Liver (tissue), 9 donors: Measurements from ENCODE around the gene CARS2. TPM values are rescaled to one million over a fixed set of nuclear protein-coding genes. Genes with fewer than 3 reads are reported as not detected.

Experiments used
- DNase-seq: peaks from one replicate; pipeline ENCODE4 v3.0.0-alpha.2; 2017; ENCODE audit warnings: low spot score
- H3K27ac ChIP-seq, 2 donors: one replicate each; pipeline ENCODE4 v1.7.0; 2013; ENCODE audit warnings: inconsistent platforms in 2 of 2, low read length in 2 of 2, control low read depth in 1 of 2, low read depth in 1 of 2, mild to moderate bottlenecking in 1 of 2
- H3K27me3 ChIP-seq, 4 donors: one replicate each; pipeline versions ENCODE4 v1.6.1 to v1.7.0; 2013; ENCODE audit warnings: low read length in 3 of 4, inconsistent platforms in 1 of 4, mild to moderate bottlenecking in 1 of 4, moderate library complexity in 1 of 4; ENCODE audit not compliant: control insufficient read depth in 4 of 4, insufficient read depth in 4 of 4
- H3K36me3 ChIP-seq, 4 donors: one replicate each; pipeline versions ENCODE4 v1.6.1 to v1.7.0; 2013; ENCODE audit warnings: low read length in 3 of 4, mild to moderate bottlenecking in 3 of 4, low read depth in 1 of 4, moderate library complexity in 1 of 4; ENCODE audit not compliant: control insufficient read depth in 4 of 4, insufficient read depth in 3 of 4
- H3K4me1 ChIP-seq, 4 donors: one replicate each; pipeline versions ENCODE4 v1.6.1 to v1.7.0; 2013; ENCODE audit warnings: low read length in 3 of 4, mild to moderate bottlenecking in 3 of 4, moderate library complexity in 1 of 4; ENCODE audit not compliant: control insufficient read depth in 4 of 4, insufficient read depth in 4 of 4
- H3K4me3 ChIP-seq, 3 donors: one replicate each; pipeline versions ENCODE4 v1.6.1 to v1.7.0; 2013; ENCODE audit warnings: low read length in 3 of 3, control low read depth in 1 of 3, low read depth in 1 of 3, mild to moderate bottlenecking in 1 of 3
- H3K9ac ChIP-seq, 2 donors: one replicate each; pipeline ENCODE4 v1.7.0; 2013; ENCODE audit warnings: low read length in 2 of 2, mild to moderate bottlenecking in 2 of 2, moderate library complexity in 2 of 2, control low read depth in 1 of 2, low read depth in 1 of 2
- H3K9me3 ChIP-seq, 4 donors: one replicate each; pipeline versions ENCODE4 v1.6.1 to v1.7.0; 2013; ENCODE audit warnings: low read length in 3 of 4; ENCODE audit not compliant: control insufficient read depth in 4 of 4
- EGR1 ChIP-seq, 2 donors: IDR thresholded peaks; 2 replicates each; pipeline ENCODE4 v1.6.1; 2016 to 2018; ENCODE audit warnings: antibody characterized with exemption in 2 of 2, low read depth in 2 of 2
- FOXA2 ChIP-seq: IDR thresholded peaks from 2 replicates; pipeline ENCODE4 v1.6.1; 2016; ENCODE audit warnings: antibody characterized with exemption
- GABPA ChIP-seq, 2 donors: IDR thresholded peaks in 1 of 2; conservative IDR thresholded peaks in 1 of 2; 2 replicates each; pipeline ENCODE4 v1.6.1; 2016; ENCODE audit warnings: antibody characterized with exemption in 2 of 2, mild to moderate bottlenecking in 1 of 2, moderate library complexity in 1 of 2
- HNF4A ChIP-seq, 2 donors: conservative IDR thresholded peaks; 2 replicates each; pipeline ENCODE4 v1.6.1; 2016; ENCODE audit warnings: antibody characterized with exemption in 2 of 2, mild to moderate bottlenecking in 2 of 2
- HNF4G ChIP-seq: IDR thresholded peaks from 2 replicates; pipeline ENCODE4 v1.6.1; 2016; ENCODE audit warnings: antibody characterized with exemption
- JUND ChIP-seq, 2 donors: IDR thresholded peaks; 2 replicates each; pipeline ENCODE4 v1.6.1; 2016; ENCODE audit warnings: antibody characterized with exemption in 2 of 2
- NR2F2 ChIP-seq: IDR thresholded peaks from 2 replicates; pipeline ENCODE4 v1.6.1; 2016; ENCODE audit warnings: antibody characterized with exemption
- RAD21 ChIP-seq, 2 donors: IDR thresholded peaks; 2 replicates each; pipeline ENCODE4 v1.6.1; 2016; ENCODE audit warnings: antibody characterized with exemption in 2 of 2, mild to moderate bottlenecking in 2 of 2
- RXRA ChIP-seq, 2 donors: IDR thresholded peaks; 2 replicates each; pipeline ENCODE4 v1.6.1; 2017 to 2018; ENCODE audit warnings: antibody characterized with exemption in 2 of 2, mild to moderate bottlenecking in 1 of 2
- TAF1 ChIP-seq: conservative IDR thresholded peaks from 2 replicates; pipeline ENCODE4 v1.6.1; 2016; ENCODE audit warnings: antibody characterized with exemption, mild to moderate bottlenecking
- YY1 ChIP-seq: IDR thresholded peaks from 2 replicates; pipeline ENCODE4 v1.6.1; 2016; ENCODE audit warnings: antibody characterized with exemption, mild to moderate bottlenecking
- WGBS: extraction: QIAGEN DNeasy Blood & Tissue Kit; methylation state at CpG from one replicate; pipeline ENCODE4 v1.1.7; 2013; 5-methylcytosine and 5-hydroxymethylcytosine counted together
- polyA plus RNA-seq, 2 donors: library from polyadenylated mRNA; stranded (reverse) in 1 of 2; unstranded in 1 of 2; fragments of 200-250 nt in 1 of 2; fragments of >200 nt in 1 of 2; fragmentation: Nextera tagmentation in 1 of 2; extraction: Ambion mirVana in 1 of 2; gene quantifications; one replicate each; pipeline versions ENCODE4 v1.2.1 to v1.2.3, GENCODE V29; 2013 to 2015
- total RNA-seq, 2 donors: library from RNA; depleted of rRNA; stranded (reverse); fragments of >200 nt; gene quantifications; one replicate each; pipeline ENCODE4 v1.2.3, GENCODE V29; 2014
- TF ChIP-seq, protein P1 (sequence below): IDR thresholded peaks from 2 replicates; pipeline ENCODE4 v1.6.1; 2016; ENCODE audit warnings: antibody characterized with exemption
- TF ChIP-seq, protein P2 (sequence below): IDR thresholded peaks from 2 replicates; pipeline ENCODE4 v1.6.1; 2016; ENCODE audit warnings: antibody characterized with exemption
- TF ChIP-seq, protein P3 (sequence below): fragments of 150-350 bp; IDR thresholded peaks from 2 replicates; pipeline ENCODE4 v1.5.1; 2017; ENCODE audit warnings: improper control_type of control experiment, low read depth, low read length; ENCODE audit not compliant: missing input control
- TF ChIP-seq, protein P4 (sequence below): IDR thresholded peaks from 2 replicates; pipeline ENCODE4 v1.6.1; 2016; ENCODE audit warnings: antibody characterized with exemption, mild to moderate bottlenecking
- donor health status: healthy.
- donor health status: healthy.
- donor health status: healthy.
- donor health status: healthy.
- donor health status: healthy.

The CARS2 gene
- total and polyA plus RNA-seq, 4 donors, result 28.6 to 44.0 (median 31.4) TPM

DNA sequence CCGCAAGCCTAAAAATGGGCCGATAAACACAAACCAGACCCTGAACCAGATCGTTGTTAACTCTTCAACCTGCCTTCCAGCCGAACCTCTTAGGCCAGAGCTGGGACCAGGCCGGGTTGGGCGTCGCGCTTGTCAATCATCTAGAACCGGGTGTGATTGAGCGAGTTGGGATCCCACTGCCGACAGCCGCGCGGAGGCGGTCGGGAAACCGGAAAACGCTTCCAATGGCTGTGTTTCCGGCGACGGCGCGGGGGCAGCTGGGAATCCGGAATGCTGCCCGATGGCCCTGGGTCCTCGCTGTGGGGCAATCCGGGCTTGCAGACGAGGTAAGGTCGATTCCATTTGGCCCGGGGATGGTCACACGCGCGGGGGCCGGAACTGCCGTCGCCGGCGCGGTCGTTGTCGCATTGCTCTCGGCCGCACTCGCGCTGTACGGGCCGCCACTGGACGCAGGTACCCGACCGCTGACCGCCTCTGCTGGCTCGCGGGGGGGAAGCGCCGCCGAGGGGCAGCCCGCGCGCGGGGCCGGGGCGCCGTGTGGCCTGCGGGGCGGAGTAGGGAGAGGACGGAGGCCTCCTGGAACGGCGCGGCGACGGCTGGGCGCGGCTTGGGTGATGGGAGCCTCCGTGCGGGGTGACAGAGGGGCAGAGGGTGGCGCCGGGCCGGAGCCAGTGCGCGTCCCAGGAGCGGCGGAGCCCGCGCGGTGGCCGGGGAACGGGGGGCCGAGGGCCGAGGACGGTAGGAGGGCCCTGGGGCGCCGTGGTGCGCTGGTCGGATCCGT is 90.4 kb downstream of the CARS2 start, which contains the start of gene NAXD (continued):
- peak; percentile 68 for TF ChIP-seq TAF1

DNA sequence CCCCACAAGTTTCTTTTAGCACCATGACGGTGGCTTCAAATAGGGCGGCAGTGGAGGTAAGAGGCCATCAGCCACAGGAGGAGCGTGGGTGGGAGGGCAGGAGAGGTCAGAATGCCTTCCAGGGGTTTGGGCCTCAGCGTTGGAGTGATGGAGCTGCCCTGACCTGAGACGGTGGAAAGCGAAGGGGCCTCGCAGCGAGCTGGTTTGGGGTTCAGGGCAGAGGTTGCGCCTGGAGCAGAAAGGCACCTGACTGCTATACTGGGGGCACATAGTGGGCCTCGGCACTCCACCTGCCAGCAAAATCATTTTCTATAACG is 91.0 kb downstream of the CARS2 start:
- no peaks in the 10 kb centered on the region for H3K27me3 ChIP-seq
- peak overlapping the region; percentile 98 to 99 for H3K27ac ChIP-seq
- peaks cover 10 to 38% (median 24%) of the 10 kb centered on the region in 4 donors for H3K4me1 ChIP-seq
- H3K9ac ChIP-seq, result no peak overlapping the region
- H3K4me3 ChIP-seq, result peak overlapping the region in 2 of 3 donors; percentile 51 to 89
- WGBS, result 86% methylated on average over 11 of the region's 11 CpGs
- H3K36me3 ChIP-seq, result no peaks in the 10 kb centered on the region
- H3K9me3 ChIP-seq, result no peaks in the 10 kb centered on the region
- TF ChIP-seq RAD21 (IDR thresholded peaks at IDR 0.05) (no peak), EGR1 (IDR thresholded peaks at IDR 0.05; ENCODE audit: low read depth in 2 of 2) (no peak), FOXA2 (no peak), JUND (IDR thresholded peaks at IDR 0.05) (no peak), RXRA (IDR thresholded peaks at IDR 0.05) (no peak), HNF4A (conservative IDR thresholded peaks at IDR 0.05) (no peak), YY1 (no peak), HNF4G (no peak), NR2F2 (no peak), TAF1 (no peak), GABPA (IDR thresholded peaks at IDR 0.05 in 1 of 2, conservative IDR thresholded peaks at IDR 0.05 in 1 of 2) (no peak)
- TF ChIP-seq, protein P1, sequence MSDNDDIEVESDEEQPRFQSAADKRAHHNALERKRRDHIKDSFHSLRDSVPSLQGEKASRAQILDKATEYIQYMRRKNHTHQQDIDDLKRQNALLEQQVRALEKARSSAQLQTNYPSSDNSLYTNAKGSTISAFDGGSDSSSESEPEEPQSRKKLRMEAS, result no peak
- TF ChIP-seq, protein P2, sequence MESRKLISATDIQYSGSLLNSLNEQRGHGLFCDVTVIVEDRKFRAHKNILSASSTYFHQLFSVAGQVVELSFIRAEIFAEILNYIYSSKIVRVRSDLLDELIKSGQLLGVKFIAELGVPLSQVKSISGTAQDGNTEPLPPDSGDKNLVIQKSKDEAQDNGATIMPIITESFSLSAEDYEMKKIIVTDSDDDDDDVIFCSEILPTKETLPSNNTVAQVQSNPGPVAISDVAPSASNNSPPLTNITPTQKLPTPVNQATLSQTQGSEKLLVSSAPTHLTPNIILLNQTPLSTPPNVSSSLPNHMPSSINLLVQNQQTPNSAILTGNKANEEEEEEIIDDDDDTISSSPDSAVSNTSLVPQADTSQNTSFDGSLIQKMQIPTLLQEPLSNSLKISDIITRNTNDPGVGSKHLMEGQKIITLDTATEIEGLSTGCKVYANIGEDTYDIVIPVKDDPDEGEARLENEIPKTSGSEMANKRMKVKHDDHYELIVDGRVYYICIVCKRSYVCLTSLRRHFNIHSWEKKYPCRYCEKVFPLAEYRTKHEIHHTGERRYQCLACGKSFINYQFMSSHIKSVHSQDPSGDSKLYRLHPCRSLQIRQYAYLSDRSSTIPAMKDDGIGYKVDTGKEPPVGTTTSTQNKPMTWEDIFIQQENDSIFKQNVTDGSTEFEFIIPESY, result no peak
- TF ChIP-seq, protein P3, sequence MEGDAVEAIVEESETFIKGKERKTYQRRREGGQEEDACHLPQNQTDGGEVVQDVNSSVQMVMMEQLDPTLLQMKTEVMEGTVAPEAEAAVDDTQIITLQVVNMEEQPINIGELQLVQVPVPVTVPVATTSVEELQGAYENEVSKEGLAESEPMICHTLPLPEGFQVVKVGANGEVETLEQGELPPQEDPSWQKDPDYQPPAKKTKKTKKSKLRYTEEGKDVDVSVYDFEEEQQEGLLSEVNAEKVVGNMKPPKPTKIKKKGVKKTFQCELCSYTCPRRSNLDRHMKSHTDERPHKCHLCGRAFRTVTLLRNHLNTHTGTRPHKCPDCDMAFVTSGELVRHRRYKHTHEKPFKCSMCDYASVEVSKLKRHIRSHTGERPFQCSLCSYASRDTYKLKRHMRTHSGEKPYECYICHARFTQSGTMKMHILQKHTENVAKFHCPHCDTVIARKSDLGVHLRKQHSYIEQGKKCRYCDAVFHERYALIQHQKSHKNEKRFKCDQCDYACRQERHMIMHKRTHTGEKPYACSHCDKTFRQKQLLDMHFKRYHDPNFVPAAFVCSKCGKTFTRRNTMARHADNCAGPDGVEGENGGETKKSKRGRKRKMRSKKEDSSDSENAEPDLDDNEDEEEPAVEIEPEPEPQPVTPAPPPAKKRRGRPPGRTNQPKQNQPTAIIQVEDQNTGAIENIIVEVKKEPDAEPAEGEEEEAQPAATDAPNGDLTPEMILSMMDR, result no peak
- TF ChIP-seq, protein P4, sequence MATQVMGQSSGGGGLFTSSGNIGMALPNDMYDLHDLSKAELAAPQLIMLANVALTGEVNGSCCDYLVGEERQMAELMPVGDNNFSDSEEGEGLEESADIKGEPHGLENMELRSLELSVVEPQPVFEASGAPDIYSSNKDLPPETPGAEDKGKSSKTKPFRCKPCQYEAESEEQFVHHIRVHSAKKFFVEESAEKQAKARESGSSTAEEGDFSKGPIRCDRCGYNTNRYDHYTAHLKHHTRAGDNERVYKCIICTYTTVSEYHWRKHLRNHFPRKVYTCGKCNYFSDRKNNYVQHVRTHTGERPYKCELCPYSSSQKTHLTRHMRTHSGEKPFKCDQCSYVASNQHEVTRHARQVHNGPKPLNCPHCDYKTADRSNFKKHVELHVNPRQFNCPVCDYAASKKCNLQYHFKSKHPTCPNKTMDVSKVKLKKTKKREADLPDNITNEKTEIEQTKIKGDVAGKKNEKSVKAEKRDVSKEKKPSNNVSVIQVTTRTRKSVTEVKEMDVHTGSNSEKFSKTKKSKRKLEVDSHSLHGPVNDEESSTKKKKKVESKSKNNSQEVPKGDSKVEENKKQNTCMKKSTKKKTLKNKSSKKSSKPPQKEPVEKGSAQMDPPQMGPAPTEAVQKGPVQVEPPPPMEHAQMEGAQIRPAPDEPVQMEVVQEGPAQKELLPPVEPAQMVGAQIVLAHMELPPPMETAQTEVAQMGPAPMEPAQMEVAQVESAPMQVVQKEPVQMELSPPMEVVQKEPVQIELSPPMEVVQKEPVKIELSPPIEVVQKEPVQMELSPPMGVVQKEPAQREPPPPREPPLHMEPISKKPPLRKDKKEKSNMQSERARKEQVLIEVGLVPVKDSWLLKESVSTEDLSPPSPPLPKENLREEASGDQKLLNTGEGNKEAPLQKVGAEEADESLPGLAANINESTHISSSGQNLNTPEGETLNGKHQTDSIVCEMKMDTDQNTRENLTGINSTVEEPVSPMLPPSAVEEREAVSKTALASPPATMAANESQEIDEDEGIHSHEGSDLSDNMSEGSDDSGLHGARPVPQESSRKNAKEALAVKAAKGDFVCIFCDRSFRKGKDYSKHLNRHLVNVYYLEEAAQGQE, result no peak
- DNase-seq, result no peak
